Measurements from ENCODE around the gene PNPLA2. TPM values are rescaled to one million over a fixed set of nuclear protein-coding genes. Genes with fewer than 3 reads are reported as not detected.

PNPLA2 gene
- total RNA-seq, 2 donors from 2014 or later: 24.5 to 49.1 TPM

GRCh38 chr11:803770-804598 is 14.7 kb upstream of the PNPLA2 start:
- peak overlapping the region; percentile 55 to 76 for H3K27ac Mint-ChIP-seq
- H3K9me3 Mint-ChIP-seq: no peaks in the 10 kb centered on the region
- no peak for DNase-seq (ENCODE audit: low spot score in 2 of 2)
- H3K36me3 Mint-ChIP-seq: peaks cover 2 to 3% of the 10 kb centered on the region in 2 donors
- no peak for ATAC-seq

DNA sequence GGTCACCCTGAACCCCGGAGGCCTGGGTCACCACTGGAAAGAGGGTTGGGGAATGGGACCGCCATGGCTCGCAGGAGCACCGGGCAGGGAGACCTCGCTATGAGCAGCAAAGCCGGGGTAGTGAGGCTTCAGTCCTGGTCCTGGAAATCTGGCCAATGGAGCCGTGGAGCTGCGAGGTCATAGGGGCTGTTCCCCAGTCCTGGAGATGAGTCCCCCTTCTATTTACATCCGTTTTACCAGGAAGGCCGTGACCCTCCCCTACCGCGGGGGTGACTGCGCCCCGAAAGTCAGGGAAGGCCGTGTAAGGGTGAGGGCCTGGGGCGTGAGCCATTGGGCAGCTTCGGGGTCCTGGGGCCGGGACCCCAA is 14.1 kb upstream of the PNPLA2 start:
- peaks cover 5 to 6% of the 10 kb centered on the region in 2 donors for H3K36me3 Mint-ChIP-seq
- H3K27ac Mint-ChIP-seq: peak overlapping the region; percentile 55 to 76
- H3K9me3 Mint-ChIP-seq: no peaks in the 10 kb centered on the region
- DNase-seq (ENCODE audit: low spot score in 2 of 2) (no peak), ATAC-seq (no peak)

DNA sequence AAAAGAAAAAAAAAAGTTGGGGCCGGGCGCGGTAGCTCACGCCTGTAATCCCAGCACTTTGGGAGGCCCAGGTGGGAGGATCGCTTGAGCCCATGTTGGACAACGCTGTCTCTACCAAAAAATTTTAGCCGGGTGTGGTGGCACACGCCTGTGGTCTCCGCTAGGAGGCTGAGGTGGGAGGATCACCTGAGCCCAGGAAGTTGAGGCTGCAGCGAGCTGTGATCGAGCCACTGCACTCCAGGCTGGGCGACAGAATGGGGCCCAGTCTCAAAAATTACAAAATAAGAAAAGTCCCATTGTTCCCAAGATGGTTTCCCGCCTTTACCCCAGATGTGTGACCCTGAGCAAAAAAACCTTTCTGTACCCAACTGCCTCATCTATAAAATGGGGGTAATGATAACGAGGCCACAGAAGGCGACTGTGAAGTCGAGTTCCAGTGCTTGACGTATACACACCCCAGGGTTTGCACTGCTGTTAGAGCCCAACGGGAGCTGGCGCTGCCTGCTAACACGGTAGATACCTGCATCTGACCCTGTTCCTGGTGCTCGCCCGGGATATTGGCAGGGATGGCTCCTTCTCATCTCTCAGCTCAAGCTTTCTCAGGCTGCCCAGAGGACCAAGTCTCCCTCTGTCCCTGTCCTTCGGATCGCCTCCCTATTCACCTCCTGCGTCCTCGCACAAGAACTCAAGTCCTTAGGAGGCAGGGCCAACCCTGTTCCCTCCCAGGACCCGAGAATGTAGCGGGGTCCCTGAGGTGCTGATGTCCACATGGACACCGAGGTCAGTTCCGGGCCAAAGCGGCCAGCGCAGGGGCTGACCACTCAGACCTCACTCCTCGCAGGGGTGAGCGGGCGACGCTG is 10.1 kb upstream of the PNPLA2 start:
- Mint-ChIP-seq H3K9me3 (no peaks in the 10 kb centered on the region), H3K27ac (peak overlapping the region; percentile 98 to 99), H3K36me3 (peaks cover 31 to 35% of the 10 kb centered on the region in 2 donors)
- no peak for DNase-seq (ENCODE audit: low spot score in 2 of 2)
- no peak for ATAC-seq

GRCh38 chr11:809287-810039 is 9.3 kb upstream of the PNPLA2 start, which contains the start of gene RPLP2:
Gene RPLP2 (plus strand): TSS chr11:809967. CDS start chr11:810235, 268 bp downstream.
- DNase-seq (ENCODE audit: low spot score in 2 of 2) (peak; percentile 95 to 98), ATAC-seq (peak; percentile 84 to 86)
- Mint-ChIP-seq H3K27ac (peak within 1 kb of the TSS; percentile 98 to 99), H3K36me3 (peaks cover 31 to 35% of the 10 kb centered on the region in 2 donors), H3K9me3 (no peaks in the 10 kb centered on the region)

GRCh38 chr11:810040-810567 is 8.6 kb upstream of the PNPLA2 start:
- H3K27ac Mint-ChIP-seq: peak overlapping the region; percentile 97 to 99
- DNase-seq (ENCODE audit: low spot score in 2 of 2) (no peak), ATAC-seq (no peak)
- H3K36me3 Mint-ChIP-seq: peaks cover 31 to 35% of the 10 kb centered on the region in 2 donors
- H3K9me3 Mint-ChIP-seq: no peaks in the 10 kb centered on the region

- Mint-ChIP-seq H3K36me3 (peaks cover 31 to 35% of the 10 kb centered on the region in 2 donors), H3K9me3 (no peaks in the 10 kb centered on the region), H3K27ac (peak overlapping the region; percentile 97 to 99)
- no peak for ATAC-seq
- no peak for DNase-seq (ENCODE audit: low spot score in 2 of 2)
These were observed 7.1 kb upstream of the PNPLA2 start for GRCh38 chr11:811446-812245.

DNA sequence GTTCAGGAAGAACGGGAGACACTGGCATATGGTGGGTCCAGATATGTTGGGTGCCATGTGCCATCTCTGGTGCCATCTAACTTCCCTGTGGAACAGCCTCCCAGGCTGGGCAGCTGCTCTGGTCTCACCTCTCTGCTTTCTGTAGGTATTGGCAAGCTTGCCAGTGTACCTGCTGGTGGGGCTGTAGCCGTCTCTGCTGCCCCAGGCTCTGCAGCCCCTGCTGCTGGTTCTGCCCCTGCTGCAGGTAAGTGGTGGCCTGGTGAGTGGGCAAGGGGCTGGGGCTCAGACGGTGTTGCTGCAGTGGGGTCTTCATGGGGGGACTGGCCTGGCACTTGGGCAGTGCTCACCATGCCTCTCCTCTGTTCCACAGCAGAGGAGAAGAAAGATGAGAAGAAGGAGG is 6.3 kb upstream of the PNPLA2 start:
- Mint-ChIP-seq H3K27ac (peak overlapping the region; percentile 97 to 99), H3K36me3 (peaks cover 31 to 35% of the 10 kb centered on the region in 2 donors), H3K9me3 (no peaks in the 10 kb centered on the region)
- DNase-seq (ENCODE audit: low spot score in 2 of 2) (no peak), ATAC-seq (no peak)

DNA sequence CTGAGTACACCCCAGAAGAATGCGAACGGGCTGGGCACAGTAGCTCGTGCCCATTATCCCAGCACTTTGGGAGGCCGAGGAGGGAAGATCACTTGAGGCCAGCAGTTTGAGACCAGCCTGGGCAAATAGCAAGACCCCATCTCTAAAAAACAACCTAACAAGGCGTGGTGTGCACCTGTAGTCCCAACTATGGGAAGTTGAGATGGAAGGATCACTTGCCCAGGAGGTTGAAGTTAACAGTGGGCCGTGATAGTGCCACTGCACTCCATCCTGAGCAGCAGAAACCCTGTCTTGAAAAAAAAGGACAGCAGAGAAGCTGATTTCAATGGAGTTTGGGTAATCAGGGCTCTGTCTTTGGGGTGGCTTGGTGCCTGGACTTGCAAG is 5.7 kb upstream of the PNPLA2 start:
- Mint-ChIP-seq H3K27ac (no peak overlapping the region), H3K9me3 (no peaks in the 10 kb centered on the region), H3K36me3 (peaks cover 31 to 35% of the 10 kb centered on the region in 2 donors)
- no peak for ATAC-seq
- DNase-seq (ENCODE audit: low spot score in 2 of 2): no peak

DNA sequence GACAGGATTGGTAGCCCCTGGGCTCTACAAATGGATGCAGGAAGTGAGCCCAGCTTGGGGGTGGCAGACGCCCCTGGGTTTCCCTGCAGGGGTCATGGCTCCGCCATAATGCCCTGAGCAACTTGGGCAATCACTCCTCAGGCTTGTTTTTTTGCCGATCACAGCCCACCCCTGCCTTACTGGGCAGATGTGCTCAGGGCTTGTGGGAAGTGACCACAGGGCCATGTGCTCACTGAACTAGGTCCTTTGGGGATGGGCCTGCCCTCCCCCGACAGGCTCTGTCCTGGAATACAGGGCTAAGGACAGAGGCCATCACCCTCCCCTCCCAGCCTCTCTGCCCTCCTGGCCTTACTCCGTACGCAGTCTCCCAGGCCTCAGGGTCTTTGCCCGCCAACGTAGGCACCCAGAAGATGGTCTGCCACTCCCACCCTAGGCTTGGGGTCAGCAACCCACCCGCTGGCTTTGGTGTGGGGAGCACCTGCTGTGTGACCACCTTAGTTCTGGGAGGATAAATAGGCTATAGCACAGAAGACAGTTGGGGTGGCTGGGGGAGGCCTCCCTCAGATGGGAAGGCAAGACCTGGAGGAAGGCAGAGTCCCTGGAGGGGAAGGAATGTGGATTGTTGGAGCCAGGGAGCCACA is 5.1 kb upstream of the PNPLA2 start:
- Mint-ChIP-seq H3K9me3 (no peaks in the 10 kb centered on the region), H3K27ac (peak overlapping the region; percentile 70 to 74), H3K36me3 (peaks cover 31 to 35% of the 10 kb centered on the region in 2 donors)
- ATAC-seq (no peak), DNase-seq (ENCODE audit: low spot score in 2 of 2) (no peak)

DNA sequence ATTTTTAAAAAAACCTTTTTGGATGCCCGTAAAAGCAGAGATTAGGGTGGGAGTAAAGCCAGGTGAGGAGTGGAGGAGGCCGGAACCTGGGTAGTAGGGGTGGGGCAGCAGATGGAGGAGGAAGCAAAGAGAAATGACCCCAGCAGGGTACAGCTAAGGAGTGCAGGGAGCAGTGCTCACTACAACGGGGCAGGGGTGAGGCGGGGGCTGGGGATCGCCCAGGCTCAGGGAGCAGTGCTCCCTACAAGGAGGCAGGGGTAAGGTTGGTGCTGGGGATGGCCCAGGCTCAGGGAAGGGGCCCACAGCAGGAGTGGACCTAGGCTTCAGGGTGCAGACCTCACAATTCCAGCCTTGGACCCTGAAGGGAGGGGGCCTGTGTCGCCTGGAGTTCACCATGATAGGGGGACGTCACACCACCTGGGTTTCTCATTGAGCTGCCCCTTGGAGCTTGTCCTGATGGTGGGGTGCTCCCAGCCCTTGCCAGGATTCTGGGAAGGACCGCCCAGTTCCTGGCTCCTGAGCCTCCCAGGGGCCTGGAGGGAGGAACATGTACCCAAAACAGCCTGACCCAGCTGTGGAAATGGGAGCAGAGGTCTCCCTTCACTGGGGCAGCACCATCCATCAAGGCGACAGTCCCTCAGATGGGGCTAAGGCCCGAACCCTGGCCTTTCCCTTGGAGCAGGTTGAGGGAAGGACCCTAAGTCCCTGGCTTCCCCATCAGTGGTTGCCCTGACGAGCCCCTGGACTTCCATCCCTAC is 2.9 kb upstream of the PNPLA2 start:
- Mint-ChIP-seq H3K36me3 (peaks cover 17 to 22% of the 10 kb centered on the region in 2 donors), H3K9me3 (no peaks in the 10 kb centered on the region), H3K27ac (peak overlapping the region in 1 of 2 donors; percentile 82)
- no peak for ATAC-seq
- no peak for DNase-seq (ENCODE audit: low spot score in 2 of 2)

DNA sequence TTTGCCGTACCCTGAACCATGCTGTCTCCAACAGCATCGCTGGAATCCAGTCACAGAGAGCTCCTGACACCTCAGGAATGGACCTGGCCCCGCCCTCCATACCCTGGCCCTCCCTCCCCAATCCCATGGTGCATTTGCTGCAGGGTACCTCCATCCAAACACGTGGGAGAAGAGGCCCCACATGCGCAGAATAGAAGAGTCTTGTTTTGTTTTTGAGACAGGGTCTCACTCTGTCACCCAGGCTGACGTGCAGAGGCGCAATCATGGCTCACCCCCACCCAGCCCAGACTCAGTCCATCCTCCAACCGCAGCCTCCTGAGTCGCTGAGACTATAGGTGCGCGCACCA is 2.3 kb upstream of the PNPLA2 start:
- ATAC-seq: no peak
- Mint-ChIP-seq H3K27ac (peak overlapping the region in 1 of 2 donors; percentile 82), H3K36me3 (peaks cover 12 to 16% of the 10 kb centered on the region in 2 donors), H3K9me3 (no peaks in the 10 kb centered on the region)
- DNase-seq (ENCODE audit: low spot score in 2 of 2): no peak

- Mint-ChIP-seq H3K27ac (peak overlapping the region; percentile 44 to 63), H3K9me3 (no peaks in the 10 kb centered on the region), H3K36me3 (no peaks in the 10 kb centered on the region)
- ATAC-seq (peak; percentile 77 to 82), DNase-seq (ENCODE audit: low spot score in 2 of 2) (peak; percentile 92 to 95)
These were observed 616 bp downstream of the PNPLA2 start for GRCh38 chr11:819129-819931.

DNA sequence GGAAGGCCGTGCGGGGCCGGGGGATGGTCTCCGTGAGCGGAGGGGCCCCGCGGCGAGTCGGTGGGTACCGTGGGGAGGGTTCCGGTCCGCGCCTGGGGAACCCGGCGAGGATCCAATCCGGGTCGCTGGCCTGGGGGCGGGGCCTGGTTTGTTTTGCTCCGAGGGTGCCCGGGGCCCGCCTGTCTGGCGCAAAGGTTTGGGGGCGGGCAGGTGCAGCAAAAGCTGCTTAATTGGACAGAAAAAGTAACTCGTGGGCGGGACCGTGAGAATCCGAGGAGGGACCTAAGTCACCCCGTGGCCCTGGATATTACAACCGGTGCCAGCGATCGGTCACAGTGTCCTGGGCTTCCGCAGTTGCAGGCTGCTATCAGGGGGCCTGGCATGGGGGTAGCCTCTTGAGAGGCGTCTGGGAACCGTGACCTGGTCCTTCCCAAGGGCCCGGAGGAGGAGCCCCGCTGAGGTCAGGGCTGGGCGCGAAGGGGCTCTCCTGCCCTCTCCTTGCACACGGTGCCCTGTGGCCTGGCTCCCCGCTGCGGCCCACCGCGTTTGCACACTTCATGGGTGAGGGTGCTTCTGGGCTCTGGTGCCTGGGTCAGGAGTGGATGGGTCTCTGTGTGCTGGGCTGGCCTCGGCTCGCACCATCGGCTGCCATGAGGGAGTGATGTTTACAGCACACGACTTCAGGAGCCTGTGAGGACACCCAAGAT is 1.4 kb downstream of the PNPLA2 start:
- ATAC-seq (peak; percentile 60 to 77), DNase-seq (ENCODE audit: low spot score in 2 of 2) (peak; percentile 82 to 95)
- Mint-ChIP-seq H3K36me3 (peaks cover 2% of the 10 kb centered on the region in 2 donors), H3K9me3 (no peaks in the 10 kb centered on the region), H3K27ac (peak overlapping the region; percentile 63 to 72)

Measured in activated naive CD4-positive, alpha-beta T cell treated with anti-CD3 and anti-CD28 coated beads, Interleukin-2, amount 50 U/mL, for 72 hours (primary cell).